Thoracic aorta endothelial cell (primary cell): ENCODE measurements around the gene PRB2. TPM values are rescaled to one million over a fixed set of nuclear protein-coding genes. Genes with fewer than 3 reads are reported as not detected.

Experiments
- total RNA-seq: library from RNA; depleted of rRNA; stranded (reverse); fragments of >200 nt; gene quantifications from 2 replicates; pipeline ENCODE4 v1.2.3, GENCODE V29; 2012

Gene PRB2
- total RNA-seq = not detected in 2 replicates

GRCh38 chr12:11395467-11395866, at the start of gene PRB2:
Gene PRB2, minus strand, starts transcription at chr12:11395567. Its CDS starts 38 bp downstream, at chr12:11395529.

Other genes starting within 250 kb of the PRB2 start
- gene SMIM10L1, start 224.4 kb downstream of the PRB2 start, total RNA-seq = 9.0 and 9.7 TPM in 2 replicates
- gene TAS2R42, start 208.6 kb downstream of the PRB2 start, total RNA-seq = not detected in 2 replicates
- not detected in 2 replicates for gene PRB3, start 125.9 kb downstream of the PRB2 start, total RNA-seq
- gene PRB4, start 85.1 kb downstream of the PRB2 start, total RNA-seq = not detected in 2 replicates